C4-2B (cell line): ENCODE results near the gene PPP1CB.

Source experiments
- ZFX ChIP-seq: fragments of 450-650 bp; IDR thresholded peaks from 2 replicates; pipeline ENCODE4 v1.6.1; 2017
- TF ChIP-seq, protein P1 (sequence below): fragments of 450-650 bp; conservative IDR thresholded peaks from 2 replicates; pipeline ENCODE4 v1.5.1; 2017; ENCODE audit warnings: mild to moderate bottlenecking

DNA sequence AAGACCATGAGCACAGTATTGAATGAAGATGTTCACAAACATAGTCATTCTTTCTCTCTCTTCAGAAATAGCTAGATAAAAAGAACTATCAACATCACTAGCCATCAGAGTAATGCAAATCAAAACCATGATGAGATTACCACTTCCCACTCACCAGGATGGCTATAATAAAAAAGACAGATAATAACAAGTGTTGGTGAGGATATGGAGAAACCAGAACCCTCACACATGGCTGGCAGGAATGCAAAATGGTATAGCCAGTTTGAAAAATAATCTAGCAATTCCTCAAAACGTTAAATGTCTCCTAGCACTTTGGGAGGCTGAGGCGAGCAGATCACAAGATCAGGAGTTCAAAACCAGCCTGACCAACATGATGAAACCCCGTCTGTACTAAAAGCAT lies 31.3 kb upstream of the PPP1CB start:
- TF ChIP-seq, protein P1, sequence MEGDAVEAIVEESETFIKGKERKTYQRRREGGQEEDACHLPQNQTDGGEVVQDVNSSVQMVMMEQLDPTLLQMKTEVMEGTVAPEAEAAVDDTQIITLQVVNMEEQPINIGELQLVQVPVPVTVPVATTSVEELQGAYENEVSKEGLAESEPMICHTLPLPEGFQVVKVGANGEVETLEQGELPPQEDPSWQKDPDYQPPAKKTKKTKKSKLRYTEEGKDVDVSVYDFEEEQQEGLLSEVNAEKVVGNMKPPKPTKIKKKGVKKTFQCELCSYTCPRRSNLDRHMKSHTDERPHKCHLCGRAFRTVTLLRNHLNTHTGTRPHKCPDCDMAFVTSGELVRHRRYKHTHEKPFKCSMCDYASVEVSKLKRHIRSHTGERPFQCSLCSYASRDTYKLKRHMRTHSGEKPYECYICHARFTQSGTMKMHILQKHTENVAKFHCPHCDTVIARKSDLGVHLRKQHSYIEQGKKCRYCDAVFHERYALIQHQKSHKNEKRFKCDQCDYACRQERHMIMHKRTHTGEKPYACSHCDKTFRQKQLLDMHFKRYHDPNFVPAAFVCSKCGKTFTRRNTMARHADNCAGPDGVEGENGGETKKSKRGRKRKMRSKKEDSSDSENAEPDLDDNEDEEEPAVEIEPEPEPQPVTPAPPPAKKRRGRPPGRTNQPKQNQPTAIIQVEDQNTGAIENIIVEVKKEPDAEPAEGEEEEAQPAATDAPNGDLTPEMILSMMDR = no peak
- TF ChIP-seq ZFX = no peak
